H9 (cell line): ENCODE measurements around the gene USPL1. TPM values are rescaled to one million over a fixed set of nuclear protein-coding genes. Genes with fewer than 3 reads are reported as not detected.
A peak's percentile ranks its signal among the peaks of the same experiment; 100 is the strongest.

Source experiments
- DNase-seq: peaks from one replicate; pipeline ENCODE4 v3.0.0-alpha.2; 2017
- H2AFZ ChIP-seq: one replicate; pipeline ENCODE4 v1.6.1; 2013; ENCODE audit warnings: mild to moderate bottlenecking, low read length, control low read depth, moderate library complexity
- H2AK5ac ChIP-seq: 2 replicates; pipeline ENCODE4 v1.6.1; 2013; ENCODE audit warnings: low read length, control low read depth, mixed read lengths; ENCODE audit not compliant: insufficient read length
- H2BK120ac ChIP-seq: one replicate; pipeline ENCODE4 v1.6.1; 2013; ENCODE audit warnings: low read depth, mild to moderate bottlenecking, low read length, control low read depth, inconsistent platforms; ENCODE audit not compliant: poor library complexity, severe bottlenecking
- H2BK12ac ChIP-seq: 2 replicates; pipeline ENCODE4 v1.6.1; 2013; ENCODE audit warnings: low read length, control low read depth, mixed read lengths, low read depth; ENCODE audit not compliant: insufficient read length
- H2BK15ac ChIP-seq: 2 replicates; pipeline ENCODE4 v1.6.1; 2013; ENCODE audit warnings: low read depth, low read length, control low read depth
- H2BK20ac ChIP-seq: one replicate; pipeline ENCODE4 v1.6.1; 2013; ENCODE audit warnings: low read depth, mild to moderate bottlenecking, low read length, control low read depth, inconsistent platforms; ENCODE audit not compliant: poor library complexity, severe bottlenecking
- H2BK5ac ChIP-seq: 2 replicates; pipeline ENCODE4 v1.6.1; 2013; ENCODE audit warnings: low read length, control low read depth, mixed read lengths; ENCODE audit not compliant: insufficient read length
- H3K14ac ChIP-seq: 2 replicates; pipeline ENCODE4 v1.6.1; 2013; ENCODE audit warnings: low read length, control low read depth; ENCODE audit not compliant: insufficient read depth
- H3K18ac ChIP-seq: 2 replicates; pipeline ENCODE4 v1.6.1; 2013; ENCODE audit warnings: low read depth, mild to moderate bottlenecking, mixed read lengths, low read length, control low read depth; ENCODE audit not compliant: insufficient read length
- H3K23ac ChIP-seq: 2 replicates; pipeline ENCODE4 v1.6.1; 2013; ENCODE audit warnings: low read length, control low read depth, mixed read lengths, low read depth; ENCODE audit not compliant: insufficient read length
- H3K23me2 ChIP-seq: 2 replicates; pipeline ENCODE4 v1.6.1; 2013; ENCODE audit warnings: low read depth, mild to moderate bottlenecking, mixed read lengths, low read length, control low read depth; ENCODE audit not compliant: insufficient read length, poor library complexity, severe bottlenecking
- H3K27ac ChIP-seq: 2 replicates; pipeline ENCODE4 v1.5.1; 2013; ENCODE audit warnings: low read length, control low read depth, mixed read lengths, low read depth; ENCODE audit not compliant: insufficient read length
- H3K27me3 ChIP-seq: 2 replicates; pipeline ENCODE4 v1.6.1; 2013; ENCODE audit warnings: low read length, control low read depth, inconsistent platforms; ENCODE audit not compliant: insufficient read depth
- H3K4ac ChIP-seq: 2 replicates; pipeline ENCODE4 v1.6.1; 2013; ENCODE audit warnings: low read depth, mild to moderate bottlenecking, control low read depth, inconsistent platforms, low read length, moderate library complexity
- H3K4me1 ChIP-seq: 2 replicates; pipeline ENCODE4 v1.6.1; 2013; ENCODE audit warnings: low read length, control low read depth, inconsistent platforms; ENCODE audit not compliant: insufficient read depth
- H3K4me2 ChIP-seq: 2 replicates; pipeline ENCODE4 v1.6.1; 2013; ENCODE audit warnings: low read length, control low read depth, mixed read lengths; ENCODE audit not compliant: insufficient read length, insufficient read depth
- H3K56ac ChIP-seq: 2 replicates; pipeline ENCODE4 v1.6.1; 2013; ENCODE audit warnings: low read depth, mild to moderate bottlenecking, mixed read lengths, low read length, control low read depth; ENCODE audit not compliant: insufficient read length
- H3K79me1 ChIP-seq: 2 replicates; pipeline ENCODE4 v1.6.1; 2013; ENCODE audit warnings: low read depth, mild to moderate bottlenecking, moderate library complexity, low read length, control low read depth, inconsistent platforms; ENCODE audit not compliant: insufficient read depth, poor library complexity, severe bottlenecking
- H3K79me2 ChIP-seq: 2 replicates; pipeline ENCODE4 v1.6.1; 2013; ENCODE audit warnings: low read length, control low read depth, inconsistent platforms; ENCODE audit not compliant: insufficient read depth
- H3K9ac ChIP-seq: 2 replicates; pipeline ENCODE4 v1.6.1; 2013; ENCODE audit warnings: low read length, control low read depth, mixed read lengths; ENCODE audit not compliant: insufficient read length; ENCODE audit errors: extremely low read depth
- H3K9me3 ChIP-seq: one replicate; pipeline ENCODE4 v1.6.1; 2013; ENCODE audit warnings: low read depth, low read length, inconsistent platforms; ENCODE audit not compliant: control insufficient read depth
- H3T11ph ChIP-seq: one replicate; pipeline ENCODE4 v1.6.1; 2013; ENCODE audit warnings: mild to moderate bottlenecking, low read length, control low read depth, inconsistent platforms
- H4K20me1 ChIP-seq: one replicate; pipeline ENCODE4 v1.6.1; 2013; ENCODE audit not compliant: control insufficient read depth, insufficient read length, insufficient read depth
- H4K5ac ChIP-seq: 2 replicates; pipeline ENCODE4 v1.6.1; 2013; ENCODE audit warnings: low read depth, mild to moderate bottlenecking, mixed read lengths, low read length, control low read depth; ENCODE audit not compliant: insufficient read length
- H4K8ac ChIP-seq: replicated peaks from 2 replicates; pipeline ENCODE4 v1.6.1; 2013; ENCODE audit warnings: low read length, control low read depth, mixed read lengths, low read depth; ENCODE audit not compliant: insufficient read length
- H4K91ac ChIP-seq: 2 replicates; pipeline ENCODE4 v1.6.1; 2013; ENCODE audit warnings: low read depth, mild to moderate bottlenecking, moderate library complexity, mixed read lengths, low read length, control low read depth; ENCODE audit not compliant: insufficient read length
- H3K27ac Mint-ChIP-seq, 3 experiments: 2 replicates in 2 of 3; 3 replicates in 1 of 3; pipeline ENCODE4 v1.8.0; 2020 to 2021; ENCODE audit warnings: mixed read lengths in 3 of 3, mild to moderate bottlenecking in 1 of 3, moderate library complexity in 1 of 3
- H3K27me3 Mint-ChIP-seq: 2 replicates; pipeline ENCODE4 v1.8.0; 2021; ENCODE audit warnings: low read depth, mild to moderate bottlenecking, moderate library complexity, mixed read lengths
- H3K36me3 Mint-ChIP-seq, 3 experiments: 2 replicates in 2 of 3; 3 replicates in 1 of 3; pipeline ENCODE4 v1.8.0; 2020 to 2021; ENCODE audit warnings: low read depth in 3 of 3, mixed read lengths in 3 of 3; ENCODE audit not compliant: insufficient read depth in 1 of 3
- H3K4me1 Mint-ChIP-seq, 2 experiments: 2 replicates each; pipeline ENCODE4 v1.8.0; 2020; ENCODE audit warnings: mixed read lengths in 2 of 2
- H3K4me3 Mint-ChIP-seq, 2 experiments: 2 replicates in 1 of 2; 3 replicates in 1 of 2; pipeline ENCODE4 v1.8.0; 2020 to 2021; ENCODE audit warnings: mild to moderate bottlenecking in 2 of 2, mixed read lengths in 2 of 2, moderate library complexity in 1 of 2
- H3K9me3 Mint-ChIP-seq, 2 experiments: 2 replicates in 1 of 2; 3 replicates in 1 of 2; pipeline ENCODE4 v1.8.0; 2020; ENCODE audit warnings: mild to moderate bottlenecking in 2 of 2, mixed read lengths in 2 of 2, moderate library complexity in 1 of 2
- CTCF ChIP-seq: fragments of 200-600 bp; sonication (generic); conservative IDR thresholded peaks from 3 replicates; pipeline ENCODE4 v1.8.0; 2021; ENCODE audit warnings: antibody characterized with exemption, mild to moderate bottlenecking
- WGBS: extraction: QIAGEN DNeasy Blood & Tissue Kit; methylation state at CpG from one replicate; pipeline ENCODE4 v1.1.7; 2013; ENCODE audit warnings: missing lambda C conversion rate, low lambda C conversion rate, mixed read lengths; ENCODE audit not compliant: insufficient read length; ENCODE audit errors: extremely low coverage; 5-methylcytosine and 5-hydroxymethylcytosine counted together
- total RNA-seq: library from RNA; stranded (reverse); gene quantifications from 2 replicates; pipeline ENCODE4 v1.2.1, GENCODE V29; 2021

The USPL1 gene
- total RNA-seq, 1 experiment from 2014 or later, result 17.6 TPM

DNA sequence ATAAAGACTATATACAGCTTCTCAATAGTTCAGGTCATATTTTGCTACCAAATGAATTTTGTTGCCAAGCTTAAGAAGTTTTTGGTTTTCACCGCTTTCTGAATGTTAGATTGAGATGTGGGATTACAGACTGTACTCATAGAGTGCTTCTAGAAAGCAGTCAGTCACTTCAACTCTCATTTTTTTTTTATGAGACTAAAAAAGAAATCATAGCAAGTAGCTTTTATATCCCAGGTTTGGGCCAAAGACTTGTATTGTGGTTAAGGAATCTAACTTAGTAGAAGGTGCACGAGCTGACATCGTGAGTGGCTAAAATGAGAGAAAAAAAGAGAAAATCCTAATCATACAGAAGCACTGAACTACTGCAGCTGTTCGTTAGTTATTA is 2.2 kb upstream of the USPL1 start:
- no peaks in the 10 kb centered on the region for H3K4me1 ChIP-seq
- H2AK5ac ChIP-seq, result no peak overlapping the region
- no peak overlapping the region for H3T11ph ChIP-seq
- no peak overlapping the region for H2BK20ac ChIP-seq
- no CpG with 5 or more reads among the region's 4 CpGs for WGBS
- no peaks in the 10 kb centered on the region for H4K20me1 ChIP-seq
- H3K14ac ChIP-seq, result no peak overlapping the region
- no peak overlapping the region for H2BK120ac ChIP-seq
- no peak overlapping the region for H2AFZ ChIP-seq
- no peak overlapping the region for H2BK12ac ChIP-seq
- H3K18ac ChIP-seq, result no peak overlapping the region
- no peak overlapping the region for H3K27ac ChIP-seq
- no peak overlapping the region for H3K9ac ChIP-seq
- H3K9me3 Mint-ChIP-seq, result no peaks in the 10 kb centered on the region
- no peak for TF ChIP-seq CTCF
- H3K27me3 ChIP-seq, result no peaks in the 10 kb centered on the region
- no peak overlapping the region for H4K91ac ChIP-seq
- no peaks in the 10 kb centered on the region for H3K9me3 ChIP-seq
- H3K23ac ChIP-seq, result no peak overlapping the region
- peaks cover 17% of the 10 kb centered on the region in 2 experiments for H3K4me1 Mint-ChIP-seq
- DNase-seq, result no peak
- no peak overlapping the region for H4K8ac ChIP-seq
- H3K4ac ChIP-seq, result no peak overlapping the region
- H3K27me3 Mint-ChIP-seq, result no peaks in the 10 kb centered on the region
- H2BK15ac ChIP-seq, result no peak overlapping the region
- H3K4me3 Mint-ChIP-seq, result no peak overlapping the region
- no peak overlapping the region for H3K27ac Mint-ChIP-seq
- no peak overlapping the region for H2BK5ac ChIP-seq
- H3K79me2 ChIP-seq, result peaks cover 23% of the 10 kb centered on the region
- no peaks in the 10 kb centered on the region for H3K79me1 ChIP-seq
- H3K36me3 Mint-ChIP-seq, result peaks cover 0 to 6% (median 2%) of the 10 kb centered on the region in 3 experiments; a peak in 2 of 7 replicates
- no peak overlapping the region for H4K5ac ChIP-seq
- no peak overlapping the region for H3K56ac ChIP-seq
- H3K23me2 ChIP-seq, result peaks cover 13% of the 10 kb centered on the region
- H3K4me2 ChIP-seq, result peak overlapping the region; percentile 87
